Astrocyte of the cerebellum (primary cell): ENCODE results near the gene ADAMTS20.

Source experiments
- DNase-seq: peaks from one replicate; pipeline ENCODE4 v3.0.0-alpha.2; 2011; ENCODE audit warnings: low read depth
- H3K4me3 ChIP-seq: 2 replicates; pipeline ENCODE4 v1.5.1; 2011; ENCODE audit warnings: mild to moderate bottlenecking, low read depth, low read length, moderate library complexity
- CTCF ChIP-seq: IDR thresholded peaks from 2 replicates; pipeline ENCODE4 v1.5.1; 2012; ENCODE audit warnings: low read length, low read depth, moderate library complexity, mild to moderate bottlenecking; ENCODE audit errors: missing control alignments
- in situ Hi-C: cut with HindIII; loops from 2 replicates; pipeline ENCODE4 v1.10.0; 2017; ENCODE audit warnings: low sequenced_read_pairs

The ADAMTS20 gene

GRCh38 chr12:43329375-43329774 lies 222.6 kb downstream of the ADAMTS20 start:
- TF ChIP-seq CTCF: no peak
- no peak overlapping the region for H3K4me3 ChIP-seq
- DNase-seq: no peak
- in situ Hi-C loops: no loop called here

- in situ Hi-C loops: no loop called here
- no peak overlapping the region for H3K4me3 ChIP-seq
- TF ChIP-seq CTCF: no peak
- DNase-seq: no peak
These were observed 226.2 kb downstream of the ADAMTS20 start for GRCh38 chr12:43325786-43326185.

- H3K4me3 ChIP-seq: no peak overlapping the region
- in situ Hi-C loops: no loop called here
- DNase-seq: no peak
- no peak for TF ChIP-seq CTCF
These were observed 231.7 kb downstream of the ADAMTS20 start for GRCh38 chr12:43320281-43320680.

- H3K4me3 ChIP-seq: no peak overlapping the region
- no peak for TF ChIP-seq CTCF
- in situ Hi-C loops: no loop called here
- DNase-seq: no peak
These were observed 234.0 kb downstream of the ADAMTS20 start for GRCh38 chr12:43318021-43318420.

- in situ Hi-C loops: no loop called here
These were observed 234.8 kb downstream of the ADAMTS20 start for GRCh38 chr12:43317156-43317555.

GRCh38 chr12:43316520-43316919 lies 235.5 kb downstream of the ADAMTS20 start:
- H3K4me3 ChIP-seq: no peak overlapping the region
- TF ChIP-seq CTCF: no peak
- DNase-seq: no peak
- in situ Hi-C loops: no loop called here

More at GRCh38 chr12:43317156-43317555, 234.8 kb downstream of the ADAMTS20 start:
- no peak overlapping the region for H3K4me3 ChIP-seq
- TF ChIP-seq CTCF: no peak
- DNase-seq: no peak

GRCh38 chr12:43315961-43316360 lies 236.0 kb downstream of the ADAMTS20 start:
- no peak overlapping the region for H3K4me3 ChIP-seq
- in situ Hi-C loops: no loop called here
- peak; percentile 79 for DNase-seq
- TF ChIP-seq CTCF: no peak
